Measurements from ENCODE around the gene VTI1B.
"Not testable (repeated sequence)": the region's sequence is repeated elsewhere in the genome, so short reads cannot be mapped to it uniquely, and the experiment has no call there.

VTI1B gene

GRCh38 chr14:67674480-67675218 is at the start of gene VTI1B:
Gene VTI1B, minus strand, starts transcription at chr14:67674632. Its CDS starts 143 bp downstream, at chr14:67674489.
- peak; percentile 73 for DNase-seq

GRCh38 chr14:67722293-67722692 is 47.9 kb upstream of the VTI1B start:
- DNase-seq = no peak

- DNase-seq = no peak
Observed at GRCh38 chr14:67721875-67722274, 47.4 kb upstream of the VTI1B start.

- no peak for DNase-seq
Observed at GRCh38 chr14:67719866-67720265, 45.4 kb upstream of the VTI1B start.

- not testable (repeated sequence) for DNase-seq
Observed at GRCh38 chr14:67719385-67719784, 45.0 kb upstream of the VTI1B start.

- no peak for DNase-seq
Observed at GRCh38 chr14:67718265-67718664, 43.8 kb upstream of the VTI1B start.

GRCh38 chr14:67717048-67717447 is 42.6 kb upstream of the VTI1B start:
- DNase-seq = no peak

GRCh38 chr14:67710209-67710608 is 35.8 kb upstream of the VTI1B start:
- DNase-seq = no peak

GRCh38 chr14:67709796-67710195 is 35.4 kb upstream of the VTI1B start:
- DNase-seq = not testable (repeated sequence)

GRCh38 chr14:67709346-67709745 is 34.9 kb upstream of the VTI1B start:
- DNase-seq = not testable (repeated sequence)

- no peak for DNase-seq
Observed at GRCh38 chr14:67705211-67705610, 30.8 kb upstream of the VTI1B start.

GRCh38 chr14:67704484-67705089 is 30.2 kb upstream of the VTI1B start:
- DNase-seq = peak; percentile 77

- DNase-seq = no peak
Observed at GRCh38 chr14:67703997-67704396, 29.6 kb upstream of the VTI1B start.

GRCh38 chr14:67701492-67701891 is 27.1 kb upstream of the VTI1B start, which contains the start of gene RDH12:
Gene RDH12, plus strand, starts transcription at chr14:67701886. Its CDS starts 20,757 bp downstream, at chr14:67722643.
- DNase-seq = not testable (repeated sequence)

- DNase-seq = no peak
Observed at GRCh38 chr14:67698179-67698578, 23.7 kb upstream of the VTI1B start.

GRCh38 chr14:67697006-67697405 is 22.6 kb upstream of the VTI1B start:
- DNase-seq = no peak

GRCh38 chr14:67695394-67695949 is 21.0 kb upstream of the VTI1B start, which contains the start of gene RDH11:
Gene RDH11, minus strand, starts transcription at chr14:67695764. Its CDS starts 61 bp downstream, at chr14:67695703.
- peak; percentile 94 for DNase-seq

GRCh38 chr14:67694791-67695393 is 20.5 kb upstream of the VTI1B start:
- peak; percentile 89 for DNase-seq

GRCh38 chr14:67690011-67690410 is 15.6 kb upstream of the VTI1B start:
- DNase-seq = no peak

GRCh38 chr14:67683842-67684241 is 9.4 kb upstream of the VTI1B start:
- DNase-seq = no peak

GRCh38 chr14:67680941-67681340 is 6.5 kb upstream of the VTI1B start:
- DNase-seq = no peak

- no peak for DNase-seq
Observed at GRCh38 chr14:67680121-67680602, 5.7 kb upstream of the VTI1B start.

GRCh38 chr14:67679006-67679405 is 4.6 kb upstream of the VTI1B start:
- no peak for DNase-seq

All from NCI-H345 (cell line).